ENCODE data around the gene GALNT15.

Gene GALNT15

GRCh38 chr3:16280671-16281070 lies 106.2 kb downstream of the GALNT15 start:
- DNase-seq (ENCODE audit: low read depth in 1 of 2, low spot score in 1 of 2), result no peak
